GM18861 (cell line): ENCODE data around the gene NUBPL.

ENCODE experiments used
- ATAC-seq: cut with Tn5 transposase; IDR thresholded peaks from one replicate; pipeline ENCODE4 v1.9.1; 2021; ENCODE audit not compliant: unreplicated experiment

The NUBPL gene, protein sequence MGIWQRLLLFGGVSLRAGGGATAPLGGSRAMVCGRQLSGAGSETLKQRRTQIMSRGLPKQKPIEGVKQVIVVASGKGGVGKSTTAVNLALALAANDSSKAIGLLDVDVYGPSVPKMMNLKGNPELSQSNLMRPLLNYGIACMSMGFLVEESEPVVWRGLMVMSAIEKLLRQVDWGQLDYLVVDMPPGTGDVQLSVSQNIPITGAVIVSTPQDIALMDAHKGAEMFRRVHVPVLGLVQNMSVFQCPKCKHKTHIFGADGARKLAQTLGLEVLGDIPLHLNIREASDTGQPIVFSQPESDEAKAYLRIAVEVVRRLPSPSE

DNA sequence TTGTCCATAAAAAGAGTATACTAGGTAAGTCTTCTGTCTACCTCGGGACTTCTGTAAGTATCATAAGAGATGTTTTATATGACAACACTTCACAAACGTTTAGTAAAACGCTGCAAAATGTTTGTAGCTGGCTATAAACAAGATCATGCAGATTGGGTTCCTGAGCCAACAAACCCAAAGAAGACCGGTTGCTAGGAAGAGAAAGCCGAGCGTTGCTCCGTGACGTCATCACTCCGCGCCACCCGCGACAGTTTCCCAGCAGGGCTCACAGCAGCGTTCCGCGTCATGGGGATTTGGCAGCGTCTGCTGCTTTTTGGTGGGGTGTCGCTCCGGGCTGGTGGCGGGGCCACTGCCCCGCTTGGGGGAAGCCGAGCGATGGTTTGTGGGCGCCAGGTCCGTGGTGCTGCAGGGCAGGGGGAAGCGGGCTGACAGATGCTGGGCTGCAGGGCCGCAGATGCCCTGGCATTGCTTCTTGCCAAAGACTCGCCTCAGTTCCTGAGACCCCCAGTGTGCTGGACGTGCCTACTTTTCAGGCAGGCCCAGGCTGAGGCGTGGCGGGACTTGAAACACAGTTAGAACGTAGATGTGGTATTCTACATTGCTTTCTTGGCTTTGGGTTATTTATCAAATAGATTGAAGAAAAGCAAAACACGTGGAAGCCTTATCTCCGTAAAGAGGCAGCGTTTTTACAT is at the start of gene NUBPL:
Gene NUBPL (plus strand): TSS at position 250 of the 692 bp plus-strand sequence. CDS start 36 bp downstream, at position 286.
- peak; percentile 92 for ATAC-seq

DNA sequence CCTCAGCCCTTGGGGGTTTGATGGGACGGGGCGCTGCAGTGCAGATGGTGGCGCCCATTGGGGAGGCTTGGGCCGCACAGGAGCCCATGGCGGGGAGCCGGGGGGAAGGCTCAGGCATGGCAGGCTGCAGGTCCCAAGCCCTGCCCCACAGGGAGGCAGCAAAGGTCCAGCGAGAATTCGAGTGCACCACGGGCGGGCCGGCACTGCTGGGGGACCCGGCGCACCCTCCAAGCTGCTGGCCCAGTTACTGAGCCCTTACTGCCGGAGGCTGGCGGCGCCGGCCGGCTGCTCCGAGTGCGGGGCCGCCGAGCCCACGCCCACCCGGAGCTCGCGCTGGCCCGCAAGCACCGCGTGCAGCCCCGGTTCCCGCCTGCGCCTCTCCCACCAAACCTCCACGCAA is 34.1 kb upstream of the NUBPL start:
- ATAC-seq: no peak

DNA sequence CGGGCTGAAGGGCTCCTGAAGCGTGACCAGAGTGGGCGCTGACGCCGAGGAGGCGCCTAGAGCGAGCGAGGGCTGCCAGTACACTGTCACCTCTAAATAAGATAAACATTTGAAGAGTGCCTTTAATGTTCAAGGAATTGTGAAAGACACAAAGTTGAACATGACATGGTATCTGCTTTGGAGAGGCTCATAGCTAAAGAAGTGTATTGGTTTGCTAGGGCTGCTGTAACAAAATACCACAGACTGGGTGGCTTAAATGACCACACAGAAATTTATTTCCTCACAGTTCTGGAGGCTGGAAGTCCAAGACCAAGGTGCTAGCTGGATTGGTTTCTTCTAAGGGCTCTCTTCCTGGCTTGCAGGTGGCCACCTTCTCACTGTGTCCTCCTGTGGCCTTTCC is 33.7 kb upstream of the NUBPL start:
- no peak for ATAC-seq

DNA sequence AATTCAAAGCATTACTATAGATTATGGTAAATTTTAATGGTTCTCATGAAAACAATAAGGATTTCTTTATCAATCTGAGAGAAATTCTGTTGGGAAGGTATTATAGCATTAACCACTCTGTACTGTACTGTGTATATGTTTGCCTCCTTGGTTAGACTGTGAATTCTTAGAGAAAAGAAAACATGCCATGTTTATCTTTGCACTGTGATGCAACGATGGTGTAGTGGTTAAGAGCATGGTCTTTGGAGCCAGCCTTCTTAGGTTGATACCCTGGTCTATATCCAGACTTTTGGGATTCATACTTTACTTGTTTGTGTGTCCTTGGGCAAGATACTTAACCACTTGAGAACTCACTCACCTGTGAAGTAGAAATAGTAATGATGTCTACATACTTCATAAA is 32.2 kb upstream of the NUBPL start:
- ATAC-seq: no peak

DNA sequence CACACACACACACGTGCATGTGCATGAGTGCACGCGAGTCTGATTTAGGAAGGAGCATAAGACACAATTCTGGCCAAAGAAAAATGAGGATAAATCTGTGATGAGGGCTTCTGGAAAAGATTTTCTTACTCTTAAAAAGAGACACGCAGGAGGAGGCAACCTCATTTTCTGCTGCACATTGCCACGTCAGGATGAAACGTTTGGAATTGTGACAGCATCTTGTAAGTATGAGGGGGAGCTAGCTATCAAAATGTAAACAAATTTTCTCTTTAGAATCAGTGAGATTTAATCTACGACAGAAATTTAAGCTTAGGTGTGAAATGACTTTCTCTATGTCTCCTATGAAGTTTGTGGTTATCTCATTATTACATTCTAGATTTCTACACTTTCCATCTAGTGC is 31.1 kb upstream of the NUBPL start:
- ATAC-seq: no peak

DNA sequence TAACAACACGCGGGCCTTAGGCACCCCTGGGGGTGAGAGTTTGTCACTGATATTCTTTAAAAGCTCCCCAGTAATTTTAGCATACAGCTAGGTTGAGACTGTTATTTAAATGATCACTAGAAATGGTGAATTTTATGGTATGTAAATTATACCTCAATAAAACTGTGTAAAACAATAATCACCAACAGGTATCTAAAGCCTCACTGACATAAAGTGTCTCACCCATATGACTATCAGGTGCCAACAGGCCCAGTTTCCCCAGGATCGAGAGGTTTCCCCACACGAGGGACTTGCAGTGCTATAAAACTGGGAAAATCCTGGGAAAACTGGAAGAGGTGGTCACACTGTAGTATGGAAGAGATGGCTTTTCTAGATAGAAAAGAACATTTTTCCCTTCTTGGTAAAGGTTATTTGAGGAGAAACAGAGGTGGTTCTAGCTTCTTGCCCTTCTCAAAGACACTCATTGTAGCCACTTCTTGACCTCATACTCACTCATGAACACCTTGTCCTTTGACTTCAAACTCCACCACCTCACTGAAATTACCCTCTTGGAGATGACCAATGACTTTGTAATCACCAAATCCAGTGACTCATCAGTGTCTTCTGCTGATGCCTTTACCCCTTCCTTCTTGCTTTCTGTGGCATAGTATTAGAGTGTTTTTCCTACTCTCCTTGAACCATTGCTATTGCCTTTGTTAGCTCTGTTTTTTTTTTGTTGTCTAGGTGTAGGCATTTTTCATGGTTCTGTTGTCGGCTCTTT is 24.8 kb upstream of the NUBPL start:
- no peak for ATAC-seq

DNA sequence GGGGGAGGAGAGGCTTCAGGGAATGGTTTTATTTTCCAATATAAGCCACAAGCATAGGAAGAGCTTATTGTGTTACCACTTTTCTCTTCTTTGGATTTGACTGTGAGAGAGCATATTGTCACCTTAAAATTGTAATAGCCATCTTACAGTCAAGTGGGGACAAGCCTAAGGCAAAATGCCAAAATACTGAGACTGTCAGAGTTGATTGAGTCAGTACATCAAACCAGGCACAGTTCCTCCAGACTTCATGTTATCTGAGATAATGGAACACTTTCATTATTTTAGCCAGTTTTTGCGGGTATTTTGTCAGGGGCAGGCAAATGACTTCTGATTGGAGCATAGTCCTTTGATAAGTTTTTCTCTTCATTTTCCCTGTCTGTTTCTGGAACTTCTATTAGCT is 19.5 kb upstream of the NUBPL start:
- ATAC-seq: no peak

DNA sequence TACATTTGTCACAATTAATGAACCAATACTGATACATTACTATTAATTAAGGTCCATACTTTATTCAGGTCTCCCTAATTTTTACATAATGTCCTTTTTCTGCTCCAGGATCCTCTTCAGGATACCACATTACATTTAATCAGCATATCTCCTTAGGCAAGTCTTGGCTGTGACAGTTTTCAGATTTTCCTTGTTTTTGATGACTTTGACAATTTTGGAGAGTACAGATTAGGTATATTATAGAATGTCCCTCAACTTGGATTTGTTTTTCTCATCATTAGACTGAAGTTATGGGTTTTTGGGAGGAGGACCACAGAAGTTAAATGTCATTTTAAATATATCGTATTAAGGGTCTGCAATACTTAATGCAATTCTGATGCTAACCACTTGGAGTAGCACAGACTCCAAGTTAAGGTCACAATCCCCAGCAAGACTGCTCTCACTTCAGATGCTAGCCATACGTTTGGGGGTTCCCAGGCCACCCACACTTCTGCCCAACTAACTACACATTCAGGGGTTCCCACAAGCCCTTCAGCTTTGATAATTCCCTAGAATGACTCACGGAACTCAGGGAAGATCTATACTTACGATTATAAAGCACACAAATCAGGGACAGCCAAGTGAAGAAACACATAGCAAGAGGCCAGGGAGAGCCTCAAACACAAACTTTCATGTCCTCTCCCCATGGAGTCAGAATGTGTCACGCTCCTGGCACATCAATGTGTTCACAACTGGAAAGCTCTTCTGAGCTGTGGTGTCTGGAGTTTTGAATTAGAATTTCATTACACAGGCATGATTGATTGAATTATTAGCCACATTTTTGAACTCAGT is 17.0 kb upstream of the NUBPL start:
- ATAC-seq: peak; percentile 59

DNA sequence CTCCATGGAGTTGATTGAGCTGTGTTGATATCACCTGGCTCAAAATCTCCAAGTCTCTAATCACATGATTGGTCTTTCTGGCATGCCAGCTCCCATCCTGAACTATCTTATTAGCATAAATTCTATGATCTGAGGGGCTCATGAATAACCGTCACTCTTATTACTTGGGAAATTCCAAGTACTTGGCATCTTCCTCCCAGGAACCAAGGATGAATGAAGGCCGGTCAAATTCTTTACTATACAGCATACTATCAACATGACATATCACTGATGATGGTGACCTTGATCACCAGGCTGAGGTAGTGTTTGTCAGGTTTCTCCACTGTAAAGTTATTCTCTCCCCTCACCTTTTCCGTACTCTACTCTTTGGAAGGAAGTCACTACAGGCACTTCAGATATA is 16.4 kb upstream of the NUBPL start:
- ATAC-seq: no peak

DNA sequence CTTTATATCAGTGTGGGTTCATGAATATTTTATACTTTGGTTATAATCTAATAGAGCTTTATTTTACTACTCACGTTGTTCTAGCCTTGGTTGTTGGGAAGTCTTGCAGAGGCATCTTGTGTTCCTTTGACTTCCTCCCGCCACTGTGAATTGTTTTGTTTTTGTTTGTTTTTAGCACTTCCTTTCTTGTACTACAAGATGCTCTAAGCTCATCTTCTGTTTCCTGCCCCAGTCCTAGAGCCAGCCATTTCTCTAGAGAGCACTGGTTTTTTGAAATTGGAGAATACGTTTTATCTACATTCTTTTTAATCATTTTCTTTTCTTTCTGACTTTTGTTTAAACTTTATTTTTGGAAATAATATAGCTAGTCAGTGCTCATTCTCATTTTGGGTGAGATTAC is 15.9 kb upstream of the NUBPL start:
- ATAC-seq: no peak

DNA sequence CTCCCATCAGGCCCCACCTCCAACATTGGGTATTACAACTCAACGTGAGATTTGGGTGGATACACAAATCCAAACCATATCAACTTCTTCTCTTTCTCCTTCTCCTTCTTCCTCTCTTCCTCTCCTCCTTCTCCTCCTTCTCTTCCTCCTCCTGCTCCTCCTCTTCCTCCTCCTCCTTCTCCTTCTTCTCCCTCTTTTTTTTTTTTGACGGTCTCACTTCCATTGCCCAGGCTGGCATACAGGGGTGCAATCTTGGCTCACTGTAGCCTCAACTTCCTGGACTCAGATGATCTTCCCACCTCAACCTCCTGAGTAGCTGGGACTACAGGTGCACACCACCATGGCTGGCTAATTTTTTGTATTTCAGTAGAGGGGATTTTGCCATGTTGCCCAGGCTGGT is 11.4 kb upstream of the NUBPL start:
- ATAC-seq: no peak

DNA sequence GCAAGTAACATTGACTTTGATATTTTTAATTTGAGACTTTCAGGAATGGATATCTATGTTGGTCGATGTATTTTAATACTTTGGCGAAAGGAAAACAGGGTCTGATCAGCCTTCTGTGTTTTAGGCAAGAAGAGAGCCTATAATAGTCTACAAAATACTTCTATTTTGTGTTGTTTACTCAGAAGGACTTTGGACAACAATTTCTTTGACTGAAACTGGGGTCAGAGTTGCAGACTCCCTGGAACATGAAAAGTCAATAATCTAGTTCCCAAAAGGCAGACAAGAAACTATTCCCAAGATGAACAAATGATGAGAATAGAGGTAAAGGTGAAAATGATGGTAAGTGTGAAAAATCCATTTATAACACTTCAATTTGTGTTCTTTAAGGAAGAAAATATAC is 10.6 kb upstream of the NUBPL start:
- ATAC-seq: no peak

DNA sequence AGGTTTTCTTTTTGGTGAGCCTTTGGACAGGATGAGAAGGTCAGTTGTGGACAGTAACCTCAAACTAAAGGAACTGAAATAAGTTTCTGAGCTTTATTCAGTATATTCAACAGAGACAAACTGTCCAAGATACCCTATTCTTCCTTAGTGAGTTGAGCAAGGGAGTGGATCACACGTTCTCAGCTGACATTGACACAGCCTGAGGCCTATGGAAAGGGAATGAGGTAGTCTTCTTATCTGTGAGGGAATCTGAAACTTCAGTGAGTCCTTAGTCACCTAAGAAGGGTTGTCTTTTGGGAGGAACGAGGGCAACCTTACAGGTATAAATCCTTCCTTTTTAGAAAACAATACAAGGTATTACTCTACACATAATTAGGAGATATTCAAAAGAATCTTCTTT is 5.0 kb upstream of the NUBPL start:
- ATAC-seq: no peak

DNA sequence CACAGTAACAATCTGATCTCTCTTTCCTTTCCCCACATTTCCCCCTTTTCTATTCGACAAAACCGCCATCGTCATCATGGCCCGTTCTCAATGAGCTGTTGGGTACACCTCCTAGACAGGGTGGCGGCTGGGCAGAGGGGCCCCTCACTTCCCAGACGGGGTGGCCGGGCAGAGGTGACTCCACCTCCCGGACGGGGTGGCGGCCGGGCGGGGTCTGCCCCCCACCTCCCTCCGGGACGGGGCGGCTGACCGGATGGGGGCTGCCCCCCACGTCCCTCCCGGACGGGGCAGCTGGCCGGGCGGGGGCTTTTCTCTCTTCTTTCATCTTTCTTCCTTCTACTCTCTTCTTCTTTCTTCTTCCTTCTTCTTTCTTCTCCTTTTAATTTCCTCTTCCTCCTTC is 1.3 kb upstream of the NUBPL start:
- no peak for ATAC-seq

DNA sequence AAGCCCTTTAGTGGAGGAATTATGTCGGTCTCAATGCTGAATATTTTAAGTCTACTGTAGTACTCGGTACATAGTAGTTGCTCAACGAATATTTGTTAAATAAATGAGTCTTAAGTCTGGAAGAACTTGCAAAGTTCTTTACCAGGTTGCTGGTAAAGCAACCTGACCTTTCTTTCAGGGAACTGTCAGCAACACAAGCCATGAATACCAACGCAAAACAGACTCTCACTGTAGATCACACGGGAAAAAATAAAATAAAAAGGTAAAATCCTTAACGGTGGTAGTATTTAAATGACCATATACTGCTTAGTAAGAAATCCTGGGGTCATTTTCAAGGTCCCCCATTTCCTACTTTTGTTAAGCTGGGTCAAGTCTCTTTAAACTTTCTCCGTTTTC is 447 bp upstream of the NUBPL start:
- ATAC-seq: no peak

DNA sequence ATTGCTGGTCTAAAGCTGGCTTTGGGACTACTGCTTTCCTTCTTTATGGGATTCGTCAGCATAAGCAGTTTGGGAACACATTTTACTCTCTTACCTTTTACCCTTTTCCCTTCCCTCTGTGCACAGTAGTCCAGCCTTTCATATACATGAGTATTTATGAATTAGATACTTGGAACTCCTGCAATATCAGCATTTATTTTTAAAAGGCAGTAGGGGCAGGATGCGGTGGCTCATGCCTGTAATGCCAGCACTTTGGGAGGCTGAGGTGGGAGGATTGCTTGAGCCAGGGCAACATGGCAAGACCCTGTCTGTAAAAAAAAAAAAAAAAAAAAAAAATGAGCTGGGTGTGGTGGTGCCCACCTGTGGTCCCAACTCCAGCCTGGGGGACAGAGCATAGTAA is 3.0 kb downstream of the NUBPL start:
- no peak for ATAC-seq

DNA sequence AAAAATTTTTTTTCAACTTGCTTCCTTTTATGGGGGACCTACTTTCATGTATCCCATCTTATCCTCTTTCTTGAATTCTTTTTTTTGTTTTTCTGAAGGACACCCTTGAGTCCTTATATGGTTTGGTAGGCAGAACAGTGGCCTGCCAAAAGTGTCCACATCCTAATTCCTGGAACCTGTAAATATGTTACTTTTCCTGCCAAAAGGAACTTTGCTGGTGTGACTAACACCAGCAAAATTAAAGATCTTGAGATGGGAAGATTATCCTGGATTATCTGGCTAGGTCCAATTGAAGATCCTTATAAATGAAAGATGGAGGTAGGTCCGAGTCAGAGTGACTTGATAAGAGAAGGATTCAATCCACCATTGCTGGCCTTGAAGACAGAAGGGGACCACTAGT is 5.3 kb downstream of the NUBPL start:
- ATAC-seq: no peak

DNA sequence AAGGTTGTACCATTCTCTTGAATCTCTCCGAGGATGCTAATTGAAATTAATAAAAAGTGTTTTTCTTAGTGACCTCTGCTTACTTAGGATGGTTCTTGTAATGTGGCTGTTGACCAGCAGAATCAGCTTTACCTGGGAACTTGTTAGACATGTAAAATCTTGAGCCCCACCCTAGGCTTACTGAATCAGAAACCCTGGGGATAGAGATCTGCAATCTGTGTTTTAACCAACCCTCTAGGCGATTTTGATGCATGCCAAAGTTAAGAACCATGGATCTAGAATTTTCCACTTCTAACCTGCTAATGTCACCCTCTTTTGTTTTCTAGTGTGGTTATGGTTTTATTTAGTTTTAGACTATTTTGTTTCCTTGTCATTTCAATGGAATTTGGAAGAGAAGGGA is 6.5 kb downstream of the NUBPL start:
- no peak for ATAC-seq

DNA sequence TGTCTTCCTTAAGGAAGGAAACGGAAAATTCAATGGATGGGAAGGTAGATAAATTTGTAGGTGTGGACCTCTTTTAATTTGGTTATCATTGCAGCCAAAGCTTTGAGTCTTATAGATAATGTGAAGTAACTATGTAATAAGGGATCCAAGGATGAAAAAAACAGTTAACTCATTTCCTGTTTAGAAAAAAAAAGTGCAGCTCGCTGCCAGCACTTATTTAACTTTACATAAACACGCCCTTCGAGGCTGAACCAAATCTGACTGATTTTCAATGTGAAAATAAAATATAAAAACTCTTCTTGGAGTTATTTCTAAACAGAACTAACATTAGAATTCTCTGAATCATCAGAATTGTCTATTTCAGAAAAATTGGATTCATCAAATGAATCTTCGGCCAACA is 7.0 kb downstream of the NUBPL start:
- no peak for ATAC-seq

DNA sequence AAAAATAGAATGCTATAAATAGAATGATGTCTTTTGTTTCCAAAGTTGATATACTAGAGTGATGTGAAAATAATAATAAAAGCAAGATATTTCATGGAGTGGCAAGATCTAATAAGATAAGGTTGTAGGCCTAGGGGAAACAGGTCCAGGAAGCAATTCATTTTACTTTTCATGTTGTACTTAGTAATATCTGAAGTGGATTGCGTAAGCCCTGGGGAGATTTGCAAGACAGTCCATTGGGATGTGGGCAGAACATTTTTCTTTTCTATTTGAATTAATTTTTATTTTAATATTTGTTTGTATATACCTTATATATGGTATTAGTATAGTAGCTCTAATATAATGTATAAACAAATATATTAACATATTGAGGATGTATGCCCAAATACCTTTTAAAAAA is 7.5 kb downstream of the NUBPL start:
- no peak for ATAC-seq

DNA sequence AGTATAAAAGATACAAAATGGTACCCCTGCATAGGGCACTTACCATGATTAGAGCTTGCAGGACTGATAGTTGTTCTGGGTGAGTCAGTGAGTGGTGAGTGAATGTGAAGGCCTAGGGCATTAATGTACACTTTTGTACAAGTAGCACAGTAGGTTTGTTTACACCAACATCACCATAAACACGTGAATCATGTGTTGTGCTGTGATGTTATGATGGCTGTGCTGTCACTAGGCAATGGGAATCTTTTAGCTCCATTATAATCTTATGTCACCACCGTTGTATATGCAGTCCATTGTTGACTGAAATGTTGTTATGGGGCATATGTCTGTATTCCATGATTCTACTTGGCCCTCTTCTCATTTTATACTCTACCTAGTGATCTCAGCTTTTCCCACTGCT is 11.8 kb downstream of the NUBPL start:
- ATAC-seq: no peak
